HG02884 (cell line): ENCODE results near the gene CDC45.

Experiments used
- ATAC-seq: cut with Tn5 transposase; IDR thresholded peaks from one replicate; pipeline ENCODE4 v1.9.1; 2021; ENCODE audit warnings: mild to moderate bottlenecking, moderate library complexity; ENCODE audit not compliant: unreplicated experiment

CDC45 gene

GRCh38 chr22:19492504-19493174 is 12.9 kb downstream of the CDC45 start:
- no peak for ATAC-seq

GRCh38 chr22:19494001-19494560 is 14.4 kb downstream of the CDC45 start:
- no peak for ATAC-seq

- ATAC-seq, result no peak
Observed at GRCh38 chr22:19494676-19495173, 15.0 kb downstream of the CDC45 start.

GRCh38 chr22:19495562-19496323 is 16.0 kb downstream of the CDC45 start:
- ATAC-seq, result no peak

- no peak for ATAC-seq
Observed at GRCh38 chr22:19496324-19496630, 16.6 kb downstream of the CDC45 start.

- ATAC-seq, result no peak
Observed at GRCh38 chr22:19497245-19497644, 17.5 kb downstream of the CDC45 start.

GRCh38 chr22:19498154-19498865 is 18.6 kb downstream of the CDC45 start:
- ATAC-seq, result no peak

- ATAC-seq, result no peak
Observed at GRCh38 chr22:19498866-19499190, 19.1 kb downstream of the CDC45 start.

- no peak for ATAC-seq
Observed at GRCh38 chr22:19499236-19499879, 19.6 kb downstream of the CDC45 start.

GRCh38 chr22:19499880-19500242 is 20.1 kb downstream of the CDC45 start:
- no peak for ATAC-seq

GRCh38 chr22:19501897-19502447 is 22.3 kb downstream of the CDC45 start:
- no peak for ATAC-seq

- no peak for ATAC-seq
Observed at GRCh38 chr22:19503367-19503766, 23.6 kb downstream of the CDC45 start.

- ATAC-seq, result no peak
Observed at GRCh38 chr22:19503869-19504268, 24.1 kb downstream of the CDC45 start.

- ATAC-seq, result no peak
Observed at GRCh38 chr22:19504900-19505734, 25.4 kb downstream of the CDC45 start.

GRCh38 chr22:19505735-19506126 is 26.0 kb downstream of the CDC45 start:
- no peak for ATAC-seq

- ATAC-seq, result no peak
Observed at GRCh38 chr22:19506212-19506611, 26.5 kb downstream of the CDC45 start.

- ATAC-seq, result no peak
Observed at GRCh38 chr22:19507534-19507861, 27.8 kb downstream of the CDC45 start.

- no peak for ATAC-seq
Observed at GRCh38 chr22:19508024-19508776, 28.5 kb downstream of the CDC45 start.

- ATAC-seq, result no peak
Observed at GRCh38 chr22:19509191-19509590, 29.5 kb downstream of the CDC45 start.

GRCh38 chr22:19509923-19510322 is 30.2 kb downstream of the CDC45 start:
- no peak for ATAC-seq
